Ascending aorta (tissue), 2 donors: ENCODE results near the gene PANX2. TPM values are rescaled to one million over a fixed set of nuclear protein-coding genes. Genes with fewer than 3 reads are reported as not detected.

Experiments used
- DNase-seq, 2 donors: peaks; one replicate each; pipeline ENCODE4 v3.0.0-alpha.2; 2019; ENCODE audit warnings: low spot score in 2 of 2
- H3K27ac ChIP-seq, 2 donors: fragments of 200-600 bp; sonication (generic); one replicate each; pipeline ENCODE4 v1.5.1; 2016 to 2017; ENCODE audit warnings: mild to moderate bottlenecking in 1 of 2
- H3K27me3 ChIP-seq: fragments of 200-600 bp; sonication (generic); one replicate; pipeline ENCODE4 v1.5.1; 2017
- H3K36me3 ChIP-seq, 2 donors: fragments of 200-600 bp; sonication (generic); one replicate each; pipeline ENCODE4 v1.5.1; 2016
- H3K4me1 ChIP-seq, 2 donors: fragments of 200-600 bp; sonication (generic); one replicate each; pipeline ENCODE4 v1.5.1; 2016 to 2017; ENCODE audit warnings: mild to moderate bottlenecking in 1 of 2
- H3K4me3 ChIP-seq, 2 donors: fragments of 200-600 bp; sonication (generic); one replicate each; pipeline ENCODE4 v1.5.1; 2016 to 2017; ENCODE audit warnings: mild to moderate bottlenecking in 1 of 2
- H3K9me3 ChIP-seq, 2 donors: fragments of 200-600 bp; sonication (generic); one replicate each; pipeline ENCODE4 v1.5.1; 2016
- intact Hi-C: fragments of 100-400 bp; cut with DNase I; formaldehyde crosslinking; loops from one replicate; pipeline ENCODE4 v1.15.1; 2023
- total RNA-seq: library from RNA; depleted of rRNA; stranded (reverse); fragments of >200 nt; gene quantifications from one replicate; pipeline ENCODE4 v1.1.0, GENCODE V29; 2016
- TF ChIP-seq, protein P1 (sequence below), 3 experiments: fragments of 200-600 bp in 2 of 3; fragments of 450-650 bp in 1 of 3; sonication (generic) in 2 of 3; IDR thresholded peaks; one replicate each; pipeline ENCODE4 v1.5.1; 2016 to 2019; ENCODE audit warnings: antibody characterized with exemption in 3 of 3, mild to moderate bottlenecking in 1 of 3, moderate library complexity in 1 of 3

PANX2 gene
- total RNA-seq, 1 donor from 2014 or later, result 0.32 TPM

DNA sequence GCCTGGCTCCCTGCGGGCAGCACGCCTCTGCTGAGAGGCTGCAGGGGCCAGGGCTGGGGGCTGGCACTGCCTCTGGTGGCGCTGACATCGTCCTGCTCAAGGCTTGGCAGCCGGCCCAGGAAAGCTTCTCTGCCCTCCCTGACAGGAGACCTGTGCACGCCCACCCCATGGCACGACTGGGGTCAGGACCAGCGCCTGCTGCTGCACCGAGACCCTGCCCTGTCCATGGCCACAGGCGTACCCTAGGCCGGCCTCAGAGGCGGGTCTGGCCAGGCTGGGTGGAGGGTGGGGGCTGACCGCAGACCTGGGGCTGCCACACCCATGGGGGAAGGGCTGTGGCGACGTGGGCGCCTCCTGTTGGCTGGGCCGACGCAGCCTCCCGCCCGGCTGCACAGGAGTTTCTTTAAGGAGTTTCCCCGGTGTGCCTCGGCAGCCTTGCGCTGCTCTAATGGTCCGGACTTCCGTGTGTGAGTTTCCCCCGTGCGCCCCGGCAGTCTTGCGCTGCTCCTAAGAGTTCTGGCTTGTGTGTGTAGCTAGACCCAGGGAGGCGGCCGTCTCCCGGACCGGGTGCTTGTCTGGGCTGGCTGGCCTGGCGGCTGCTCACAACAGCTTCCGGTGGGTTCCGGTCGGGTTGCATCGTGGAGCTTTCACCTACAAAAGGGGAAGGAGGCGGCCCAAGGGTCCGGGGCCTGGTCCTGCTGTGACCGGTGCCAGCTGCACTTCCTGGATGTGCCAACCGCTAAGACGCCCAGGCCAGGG is 19.8 kb downstream of the PANX2 start:
- no peaks in the 10 kb centered on the region for H3K27me3 ChIP-seq
- intact Hi-C loops, result no loop called here
- TF ChIP-seq, protein P1, sequence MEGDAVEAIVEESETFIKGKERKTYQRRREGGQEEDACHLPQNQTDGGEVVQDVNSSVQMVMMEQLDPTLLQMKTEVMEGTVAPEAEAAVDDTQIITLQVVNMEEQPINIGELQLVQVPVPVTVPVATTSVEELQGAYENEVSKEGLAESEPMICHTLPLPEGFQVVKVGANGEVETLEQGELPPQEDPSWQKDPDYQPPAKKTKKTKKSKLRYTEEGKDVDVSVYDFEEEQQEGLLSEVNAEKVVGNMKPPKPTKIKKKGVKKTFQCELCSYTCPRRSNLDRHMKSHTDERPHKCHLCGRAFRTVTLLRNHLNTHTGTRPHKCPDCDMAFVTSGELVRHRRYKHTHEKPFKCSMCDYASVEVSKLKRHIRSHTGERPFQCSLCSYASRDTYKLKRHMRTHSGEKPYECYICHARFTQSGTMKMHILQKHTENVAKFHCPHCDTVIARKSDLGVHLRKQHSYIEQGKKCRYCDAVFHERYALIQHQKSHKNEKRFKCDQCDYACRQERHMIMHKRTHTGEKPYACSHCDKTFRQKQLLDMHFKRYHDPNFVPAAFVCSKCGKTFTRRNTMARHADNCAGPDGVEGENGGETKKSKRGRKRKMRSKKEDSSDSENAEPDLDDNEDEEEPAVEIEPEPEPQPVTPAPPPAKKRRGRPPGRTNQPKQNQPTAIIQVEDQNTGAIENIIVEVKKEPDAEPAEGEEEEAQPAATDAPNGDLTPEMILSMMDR (IDR thresholded peaks at IDR 0.05), result peak in 2 of 3 experiments; percentile 43 to 51
- DNase-seq, result peak; percentile 62 to 89
- peaks cover 9 to 32% of the 10 kb centered on the region in 2 donors for H3K4me1 ChIP-seq
- H3K27ac ChIP-seq, result peak overlapping the region; percentile 77 to 89
- H3K4me3 ChIP-seq, result peak overlapping the region; percentile 58 to 62
- H3K9me3 ChIP-seq, result no peaks in the 10 kb centered on the region
- H3K36me3 ChIP-seq, result peaks cover 13 to 21% of the 10 kb centered on the region in 2 donors

DNA sequence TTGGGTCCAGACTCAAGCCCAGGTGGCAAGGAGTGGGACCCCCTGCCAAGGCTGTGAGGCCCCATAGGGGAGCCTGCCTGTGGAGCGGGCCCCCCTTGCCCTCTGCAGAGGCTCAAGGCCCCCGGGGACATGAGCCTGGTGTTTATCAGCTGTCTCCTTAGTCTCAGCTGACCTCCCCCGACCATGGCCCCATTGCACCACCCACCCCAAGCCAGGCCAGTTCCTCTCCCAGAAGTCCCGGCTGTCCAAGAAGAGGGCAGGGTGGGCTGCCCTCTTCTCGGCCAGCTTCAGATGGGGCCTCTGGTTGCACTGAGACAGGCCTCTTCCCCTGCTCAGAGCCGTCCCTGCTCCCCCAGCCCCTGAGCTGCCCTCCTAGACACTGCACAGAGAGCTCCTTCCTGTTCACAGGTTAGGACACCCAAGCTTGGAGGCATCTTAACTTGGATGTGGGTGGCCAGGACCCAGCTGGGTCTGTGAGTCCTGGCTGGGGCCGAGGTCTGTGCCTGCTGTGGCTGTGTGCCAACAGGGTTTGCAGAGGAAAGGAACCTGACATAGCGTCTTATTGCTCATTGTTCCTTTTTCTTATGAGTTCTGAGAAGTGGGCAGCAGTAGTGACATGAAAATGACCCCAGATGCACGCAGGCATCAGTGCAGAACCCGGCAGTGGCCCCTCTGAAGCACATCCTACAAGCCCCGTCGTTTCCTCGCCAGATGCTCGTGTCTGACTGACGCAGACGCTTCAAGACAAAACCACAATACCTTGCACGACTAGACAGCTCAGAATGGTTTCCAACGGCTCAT is 20.6 kb downstream of the PANX2 start:
- intact Hi-C loops, result no loop called here
- H3K36me3 ChIP-seq, result peaks cover 13 to 21% of the 10 kb centered on the region in 2 donors
- DNase-seq, result peak in 1 of 2 donors; percentile 87
- TF ChIP-seq, protein P1 (IDR thresholded peaks at IDR 0.05), result no peak
- H3K4me3 ChIP-seq, result peak overlapping the region; percentile 58 to 62
- H3K27ac ChIP-seq, result peak overlapping the region; percentile 77 to 89
- peaks cover 9 to 31% of the 10 kb centered on the region in 2 donors for H3K4me1 ChIP-seq
- H3K9me3 ChIP-seq, result no peaks in the 10 kb centered on the region
- no peaks in the 10 kb centered on the region for H3K27me3 ChIP-seq

DNA sequence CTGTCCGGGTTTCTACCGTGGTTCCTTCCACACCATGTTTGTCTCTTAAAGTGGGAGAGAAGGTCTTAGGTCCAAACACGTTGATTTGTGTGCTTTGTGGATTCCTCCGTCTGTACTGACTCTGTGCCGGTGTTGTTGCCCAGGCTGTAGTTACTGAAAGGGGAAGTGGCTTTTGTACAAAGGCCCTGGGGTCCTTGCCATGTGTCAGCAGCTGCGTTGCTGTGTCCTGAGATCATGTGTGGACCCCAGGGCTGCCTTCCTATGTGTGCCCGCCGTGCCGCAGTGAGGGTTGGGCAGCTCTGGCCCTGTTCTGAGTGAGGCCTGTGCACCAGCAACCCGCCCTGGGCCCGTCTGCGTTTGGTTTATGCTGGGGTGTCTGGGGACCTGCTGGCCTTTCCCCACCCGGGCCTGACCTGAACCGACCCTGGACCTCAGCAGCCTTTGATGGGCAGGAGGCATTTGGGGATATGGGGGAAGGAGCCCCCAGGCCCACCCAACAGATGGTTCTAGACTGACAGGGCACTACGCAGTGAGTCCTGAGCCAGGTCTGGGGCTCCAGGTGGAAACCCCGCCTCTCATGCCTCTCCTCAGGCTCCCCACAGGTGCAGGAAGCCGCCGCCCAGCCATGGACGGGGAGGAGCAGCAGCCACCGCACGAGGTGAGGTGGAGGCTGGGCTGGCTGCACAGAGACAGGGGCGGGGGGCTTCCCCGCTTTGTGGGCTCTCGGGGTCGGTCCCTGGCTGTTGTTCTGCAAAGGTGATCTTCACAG is 22.1 kb downstream of the PANX2 start:
- Histone ChIP-seq H3K27me3 (no peaks in the 10 kb centered on the region), H3K4me1 (peaks cover 9 to 24% of the 10 kb centered on the region in 2 donors), H3K36me3 (peaks cover 17 to 24% of the 10 kb centered on the region in 2 donors), H3K27ac (peak overlapping the region; percentile 77 to 89), H3K9me3 (no peaks in the 10 kb centered on the region), H3K4me3 (no peak overlapping the region)
- intact Hi-C loops, result no loop called here
- TF ChIP-seq, protein P1 (IDR thresholded peaks at IDR 0.05), result no peak
- no peak for DNase-seq

DNA sequence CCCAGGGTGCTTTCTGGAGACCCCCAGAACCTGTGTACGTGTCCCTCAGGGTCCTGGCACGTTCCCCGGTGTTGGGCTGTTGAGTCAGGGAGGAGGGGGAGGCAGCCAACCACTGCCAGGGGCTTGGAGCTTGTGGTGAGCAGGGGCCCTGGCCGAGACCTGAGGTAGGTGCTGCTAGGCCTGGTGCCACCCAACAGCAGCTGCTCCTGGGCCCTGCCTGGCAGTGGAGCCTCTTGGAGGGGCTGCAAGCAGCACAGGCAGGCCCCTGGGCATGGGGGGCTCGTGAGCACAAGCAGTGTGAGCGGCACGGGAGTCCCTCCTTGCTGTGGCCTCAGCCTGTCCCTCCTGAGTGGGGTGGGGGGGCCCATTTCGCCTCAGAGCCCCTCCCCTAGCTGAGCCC is 23.1 kb downstream of the PANX2 start:
- H3K27ac ChIP-seq, result no peak overlapping the region
- H3K36me3 ChIP-seq, result peaks cover 24 to 33% of the 10 kb centered on the region in 2 donors
- H3K4me3 ChIP-seq, result no peak overlapping the region
- DNase-seq, result no peak
- no peaks in the 10 kb centered on the region for H3K27me3 ChIP-seq
- intact Hi-C loops, result no loop called here
- H3K9me3 ChIP-seq, result no peaks in the 10 kb centered on the region
- TF ChIP-seq, protein P1 (IDR thresholded peaks at IDR 0.05), result no peak
- H3K4me1 ChIP-seq, result peaks cover 9 to 24% of the 10 kb centered on the region in 2 donors

DNA sequence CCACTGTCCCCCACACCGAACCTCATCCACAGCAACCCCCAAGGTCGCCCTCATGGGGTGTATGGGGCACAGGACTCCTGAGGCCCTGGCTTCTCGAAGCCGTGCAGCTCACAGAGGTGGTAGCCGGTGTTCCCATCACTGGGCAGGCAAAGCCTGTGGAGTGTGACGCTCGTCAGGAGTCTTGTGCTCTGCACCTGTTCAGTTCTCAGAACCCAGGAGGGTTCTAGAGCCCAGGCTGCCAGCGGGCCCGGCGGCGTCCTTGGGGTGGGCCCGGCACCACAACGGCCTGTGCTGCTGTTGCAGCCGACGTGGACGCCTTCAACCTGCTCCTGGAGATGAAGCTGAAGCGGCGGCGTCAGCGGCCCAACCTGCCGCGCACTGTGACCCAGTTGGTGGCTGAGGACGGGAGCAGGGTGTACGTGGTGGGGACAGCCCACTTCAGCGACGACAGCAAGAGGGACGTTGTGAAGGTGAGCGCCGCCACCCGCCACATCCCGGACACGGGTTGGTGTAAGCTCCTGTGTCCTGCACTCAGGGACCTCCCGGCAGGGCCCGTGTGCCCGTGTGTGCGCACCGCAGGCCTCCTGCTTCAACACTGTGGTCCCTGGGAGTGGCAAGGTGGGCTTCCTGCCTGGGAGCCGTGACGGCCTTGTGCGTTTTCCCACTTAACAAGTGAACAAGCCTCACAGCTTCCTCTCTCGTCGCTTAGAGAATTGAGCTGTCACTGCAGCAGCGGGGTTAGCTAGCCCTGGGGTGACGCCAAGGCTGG is 23.7 kb downstream of the PANX2 start:
- no peak for DNase-seq
- Histone ChIP-seq H3K27ac (no peak overlapping the region), H3K4me3 (no peak overlapping the region), H3K36me3 (peaks cover 24 to 33% of the 10 kb centered on the region in 2 donors), H3K9me3 (no peaks in the 10 kb centered on the region), H3K27me3 (no peaks in the 10 kb centered on the region), H3K4me1 (peaks cover 9 to 20% of the 10 kb centered on the region in 2 donors)
- intact Hi-C loops, result no loop called here
- TF ChIP-seq, protein P1 (IDR thresholded peaks at IDR 0.05), result no peak
